ENCODE data around the gene PDILT. TPM values are rescaled to one million over a fixed set of nuclear protein-coding genes. Genes with fewer than 3 reads are reported as not detected.

Gene PDILT
- total RNA-seq, 1 experiment from 2014 or later: not detected

- no peak for TF ChIP-seq STAT6 (CRISPR knock-in tag; conservative IDR thresholded peaks at IDR 0.05; ENCODE audit: low read depth)
- no peak for TF ChIP-seq E2F5 (CRISPR knock-in tag; IDR thresholded peaks at IDR 0.05)
- TF ChIP-seq USF2 (CRISPR knock-in tag; IDR thresholded peaks at IDR 0.05): no peak
- TF ChIP-seq ZNF138 (CRISPR knock-in tag; conservative IDR thresholded peaks at IDR 0.05): no peak
- no peak for TF ChIP-seq FOXJ3 (CRISPR knock-in tag; IDR thresholded peaks at IDR 0.05; ENCODE audit: borderline replicate concordance)
- TF ChIP-seq SMAD4 (CRISPR knock-in tag; IDR thresholded peaks at IDR 0.05): no peak
- TF ChIP-seq GTF2I (CRISPR knock-in tag; conservative IDR thresholded peaks at IDR 0.05): no peak
These were observed 11.0 kb upstream of the PDILT start (continued) for GRCh38 chr16:20415541-20415940.

DNA sequence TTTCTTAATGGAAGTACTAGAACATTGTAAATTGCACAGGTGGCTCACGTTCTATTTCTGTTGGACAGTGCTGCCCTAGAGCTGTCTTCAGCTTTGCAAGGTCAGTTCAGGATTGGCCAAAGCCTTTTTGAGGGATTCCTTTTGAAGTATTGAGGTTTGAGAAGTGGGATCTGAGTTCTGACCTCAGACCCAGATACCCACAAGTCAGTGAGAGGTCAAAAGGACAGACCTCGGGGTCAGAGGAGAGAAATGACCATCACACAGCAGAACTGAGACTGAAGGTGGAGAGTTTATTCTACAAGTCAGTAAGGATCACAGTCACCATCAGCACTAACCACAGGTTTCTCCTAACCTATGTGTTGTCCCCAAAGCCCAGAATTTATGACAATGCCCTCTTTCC, 6.5 kb upstream of the PDILT start:
- ChIA-PET CTCF (no interaction called here), POLR2A (no interaction called here)
- H3K27ac Mint-ChIP-seq: no peak overlapping the region
- peaks cover 5% of the 10 kb centered on the region; the same call in 1 of the 2 replicates for H3K4me1 Mint-ChIP-seq
- no peak for ATAC-seq
- no peak for TF ChIP-seq E2F4 (CRISPR knock-in tag; IDR thresholded peaks at IDR 0.05; ENCODE audit: borderline replicate concordance, low read depth)
- TF ChIP-seq ETV6 (CRISPR knock-in tag; IDR thresholded peaks at IDR 0.05): no peak
- TF ChIP-seq IRF2 (CRISPR knock-in tag; IDR thresholded peaks at IDR 0.05; ENCODE audit: borderline replicate concordance, low read depth): no peak
- TF ChIP-seq, protein P1, sequence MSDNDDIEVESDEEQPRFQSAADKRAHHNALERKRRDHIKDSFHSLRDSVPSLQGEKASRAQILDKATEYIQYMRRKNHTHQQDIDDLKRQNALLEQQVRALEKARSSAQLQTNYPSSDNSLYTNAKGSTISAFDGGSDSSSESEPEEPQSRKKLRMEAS (CRISPR knock-in tag; IDR thresholded peaks at IDR 0.05): no peak
- TF ChIP-seq ZNF317 (CRISPR knock-in tag; IDR thresholded peaks at IDR 0.05; ENCODE audit: borderline replicate concordance, low read depth): no peak
- TF ChIP-seq ATF3 (CRISPR knock-in tag; conservative IDR thresholded peaks at IDR 0.05): no peak
- no peak for TF ChIP-seq NR3C1 (CRISPR knock-in tag; conservative IDR thresholded peaks at IDR 0.05; ENCODE audit: low read depth)
- no peak for TF ChIP-seq TCF7 (CRISPR knock-in tag; IDR thresholded peaks at IDR 0.05; ENCODE audit: low read depth)
- TF ChIP-seq, protein P2, sequence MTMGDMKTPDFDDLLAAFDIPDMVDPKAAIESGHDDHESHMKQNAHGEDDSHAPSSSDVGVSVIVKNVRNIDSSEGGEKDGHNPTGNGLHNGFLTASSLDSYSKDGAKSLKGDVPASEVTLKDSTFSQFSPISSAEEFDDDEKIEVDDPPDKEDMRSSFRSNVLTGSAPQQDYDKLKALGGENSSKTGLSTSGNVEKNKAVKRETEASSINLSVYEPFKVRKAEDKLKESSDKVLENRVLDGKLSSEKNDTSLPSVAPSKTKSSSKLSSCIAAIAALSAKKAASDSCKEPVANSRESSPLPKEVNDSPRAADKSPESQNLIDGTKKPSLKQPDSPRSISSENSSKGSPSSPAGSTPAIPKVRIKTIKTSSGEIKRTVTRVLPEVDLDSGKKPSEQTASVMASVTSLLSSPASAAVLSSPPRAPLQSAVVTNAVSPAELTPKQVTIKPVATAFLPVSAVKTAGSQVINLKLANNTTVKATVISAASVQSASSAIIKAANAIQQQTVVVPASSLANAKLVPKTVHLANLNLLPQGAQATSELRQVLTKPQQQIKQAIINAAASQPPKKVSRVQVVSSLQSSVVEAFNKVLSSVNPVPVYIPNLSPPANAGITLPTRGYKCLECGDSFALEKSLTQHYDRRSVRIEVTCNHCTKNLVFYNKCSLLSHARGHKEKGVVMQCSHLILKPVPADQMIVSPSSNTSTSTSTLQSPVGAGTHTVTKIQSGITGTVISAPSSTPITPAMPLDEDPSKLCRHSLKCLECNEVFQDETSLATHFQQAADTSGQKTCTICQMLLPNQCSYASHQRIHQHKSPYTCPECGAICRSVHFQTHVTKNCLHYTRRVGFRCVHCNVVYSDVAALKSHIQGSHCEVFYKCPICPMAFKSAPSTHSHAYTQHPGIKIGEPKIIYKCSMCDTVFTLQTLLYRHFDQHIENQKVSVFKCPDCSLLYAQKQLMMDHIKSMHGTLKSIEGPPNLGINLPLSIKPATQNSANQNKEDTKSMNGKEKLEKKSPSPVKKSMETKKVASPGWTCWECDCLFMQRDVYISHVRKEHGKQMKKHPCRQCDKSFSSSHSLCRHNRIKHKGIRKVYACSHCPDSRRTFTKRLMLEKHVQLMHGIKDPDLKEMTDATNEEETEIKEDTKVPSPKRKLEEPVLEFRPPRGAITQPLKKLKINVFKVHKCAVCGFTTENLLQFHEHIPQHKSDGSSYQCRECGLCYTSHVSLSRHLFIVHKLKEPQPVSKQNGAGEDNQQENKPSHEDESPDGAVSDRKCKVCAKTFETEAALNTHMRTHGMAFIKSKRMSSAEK (CRISPR knock-in tag; IDR thresholded peaks at IDR 0.05; ENCODE audit: borderline replicate concordance): no peak
- TF ChIP-seq MYBL2 (CRISPR knock-in tag; IDR thresholded peaks at IDR 0.05): no peak
- no peak for TF ChIP-seq CDX4 (CRISPR knock-in tag; IDR thresholded peaks at IDR 0.05; ENCODE audit: borderline replicate concordance)
- TF ChIP-seq, protein P3, sequence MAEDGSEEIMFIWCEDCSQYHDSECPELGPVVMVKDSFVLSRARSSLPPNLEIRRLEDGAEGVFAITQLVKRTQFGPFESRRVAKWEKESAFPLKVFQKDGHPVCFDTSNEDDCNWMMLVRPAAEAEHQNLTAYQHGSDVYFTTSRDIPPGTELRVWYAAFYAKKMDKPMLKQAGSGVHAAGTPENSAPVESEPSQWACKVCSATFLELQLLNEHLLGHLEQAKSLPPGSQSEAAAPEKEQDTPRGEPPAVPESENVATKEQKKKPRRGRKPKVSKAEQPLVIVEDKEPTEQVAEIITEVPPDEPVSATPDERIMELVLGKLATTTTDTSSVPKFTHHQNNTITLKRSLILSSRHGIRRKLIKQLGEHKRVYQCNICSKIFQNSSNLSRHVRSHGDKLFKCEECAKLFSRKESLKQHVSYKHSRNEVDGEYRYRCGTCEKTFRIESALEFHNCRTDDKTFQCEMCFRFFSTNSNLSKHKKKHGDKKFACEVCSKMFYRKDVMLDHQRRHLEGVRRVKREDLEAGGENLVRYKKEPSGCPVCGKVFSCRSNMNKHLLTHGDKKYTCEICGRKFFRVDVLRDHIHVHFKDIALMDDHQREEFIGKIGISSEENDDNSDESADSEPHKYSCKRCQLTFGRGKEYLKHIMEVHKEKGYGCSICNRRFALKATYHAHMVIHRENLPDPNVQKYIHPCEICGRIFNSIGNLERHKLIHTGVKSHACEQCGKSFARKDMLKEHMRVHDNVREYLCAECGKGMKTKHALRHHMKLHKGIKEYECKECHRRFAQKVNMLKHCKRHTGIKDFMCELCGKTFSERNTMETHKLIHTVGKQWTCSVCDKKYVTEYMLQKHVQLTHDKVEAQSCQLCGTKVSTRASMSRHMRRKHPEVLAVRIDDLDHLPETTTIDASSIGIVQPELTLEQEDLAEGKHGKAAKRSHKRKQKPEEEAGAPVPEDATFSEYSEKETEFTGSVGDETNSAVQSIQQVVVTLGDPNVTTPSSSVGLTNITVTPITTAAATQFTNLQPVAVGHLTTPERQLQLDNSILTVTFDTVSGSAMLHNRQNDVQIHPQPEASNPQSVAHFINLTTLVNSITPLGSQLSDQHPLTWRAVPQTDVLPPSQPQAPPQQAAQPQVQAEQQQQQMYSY (CRISPR knock-in tag; IDR thresholded peaks at IDR 0.05): no peak
- no peaks in the 10 kb centered on the region for H3K36me3 Mint-ChIP-seq
- no peak overlapping the region for H3K4me3 Mint-ChIP-seq
- no peaks in the 10 kb centered on the region for H3K27me3 Mint-ChIP-seq (ENCODE audit: low read depth)
- peaks cover 11% of the 10 kb centered on the region for H3K9me3 Mint-ChIP-seq
- no peak for DNase-seq (ENCODE audit: low spot score)
